Stimulated activated CD4-positive, alpha-beta T cell treated with anti-CD3 and anti-CD28 coated beads, Interleukin-12 subunit alpha, Interleukin-12 subunit beta, amount 100 ng/mL, for 4 hours (primary cell): ENCODE data around the gene OR13G1.
A peak's percentile ranks its signal among the peaks of the same experiment; 100 is the strongest.
"Not testable (repeated sequence)": the region's sequence is repeated elsewhere in the genome, so short reads cannot be mapped to it uniquely, and the experiment has no call there.

Source experiments
- DNase-seq: peaks from one replicate; pipeline ENCODE4 v3.0.0-alpha.2; 2020

The OR13G1 gene

DNA sequence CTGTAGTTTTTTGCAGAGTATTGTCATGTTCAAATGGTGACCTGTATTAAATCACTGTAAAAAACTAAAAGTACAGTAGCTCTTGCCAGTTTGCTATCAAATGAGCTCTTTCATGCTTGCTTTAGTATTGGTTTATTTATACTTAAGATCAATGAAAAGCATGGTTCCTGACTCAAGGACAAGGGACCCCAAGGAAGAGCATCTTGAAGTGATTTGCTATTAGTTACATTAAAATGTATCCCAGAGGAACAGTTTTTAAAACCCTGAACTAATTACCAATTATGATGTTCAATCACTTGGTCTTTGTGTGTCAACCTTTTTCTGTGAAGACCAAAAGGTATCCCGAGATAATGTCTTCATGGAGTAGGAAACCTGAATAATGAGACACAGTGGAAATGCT, at the start of gene OR13G1:
OR13G1 (minus strand) TSS at position 101 of the 400 bp plus-strand sequence. CDS start 6,698 bp downstream, outside the sequence.
- DNase-seq = no peak

DNA sequence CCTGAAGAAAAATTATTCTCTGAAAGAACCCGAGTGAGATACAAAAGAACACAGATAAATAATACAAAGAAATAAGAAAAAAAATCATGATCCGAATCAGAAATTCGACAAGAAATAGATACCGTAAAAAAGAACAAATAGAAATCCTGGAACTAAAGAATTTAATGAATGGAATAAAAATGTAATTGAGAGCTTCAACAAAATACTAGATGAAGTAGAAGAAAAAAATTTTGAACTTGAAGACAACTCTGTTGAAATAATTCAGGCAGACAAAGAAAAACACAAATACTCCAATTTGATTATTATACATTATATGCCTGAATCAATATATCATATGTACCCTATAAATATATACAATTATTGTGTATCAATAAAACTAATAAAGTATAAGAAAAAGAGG, 41.7 kb upstream of the OR13G1 start:
- no peak for DNase-seq

DNA sequence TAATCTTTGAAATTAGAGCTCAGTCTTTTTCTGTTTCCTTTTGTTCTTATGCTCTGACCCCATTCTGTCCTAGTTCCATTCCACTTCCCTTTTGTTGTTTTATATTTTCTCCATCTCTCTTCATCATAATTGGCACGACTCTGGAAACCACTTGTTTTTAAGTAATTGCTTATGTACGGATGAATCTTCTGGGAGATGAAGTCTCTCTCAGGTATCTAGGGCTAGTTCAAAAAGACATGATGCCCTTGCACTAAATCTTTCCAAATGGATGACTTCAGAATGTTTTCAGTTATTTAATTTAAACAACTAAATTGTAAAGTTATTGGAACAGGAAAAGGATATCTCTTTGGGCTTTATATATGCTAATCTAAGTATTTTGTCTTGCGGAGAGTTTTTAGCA, 37.0 kb upstream of the OR13G1 start, which contains the start of gene OR6F1:
OR6F1 (minus strand) TSS at position 101 of the 400 bp plus-strand sequence. CDS start 3,891 bp downstream, outside the sequence.
- DNase-seq = no peak

DNA sequence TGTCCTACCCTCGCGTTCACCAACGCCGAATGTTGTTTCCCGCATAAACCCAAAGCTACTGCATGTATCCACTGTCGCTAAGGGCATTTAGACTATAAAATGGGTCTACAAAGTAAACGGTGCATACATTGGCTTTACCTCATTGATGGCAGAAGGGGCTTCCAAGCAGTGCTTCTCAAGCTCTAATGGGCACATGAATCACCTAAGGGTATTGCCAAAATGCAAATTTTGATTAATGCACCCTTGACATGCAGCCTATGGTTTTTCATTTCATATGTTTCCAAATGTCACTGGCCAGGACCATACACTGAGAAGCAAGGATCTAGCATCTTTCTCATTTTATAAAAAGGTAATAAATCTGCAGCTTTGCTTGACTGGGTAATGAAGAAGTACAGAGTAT, 34.2 kb upstream of the OR13G1 start:
- no peak for DNase-seq

DNA sequence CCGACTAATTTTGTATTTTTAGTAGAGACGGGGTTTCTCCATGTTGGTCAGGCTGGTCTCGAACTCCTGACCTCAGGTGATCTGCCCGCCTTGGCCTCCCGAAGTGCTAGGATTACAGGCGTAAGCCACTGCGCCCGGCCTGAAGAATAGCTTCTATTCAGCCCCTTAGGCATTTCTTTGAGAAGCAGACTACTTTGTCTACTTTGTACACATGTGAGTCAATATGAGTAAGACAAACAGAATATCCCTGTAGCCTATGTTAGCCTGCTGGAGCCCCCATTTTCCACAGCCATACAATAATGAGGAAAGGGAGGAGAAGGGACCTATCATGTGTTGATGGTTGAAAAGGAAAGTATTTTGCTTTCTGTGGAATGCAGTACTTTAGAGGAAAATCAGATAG, 31.1 kb upstream of the OR13G1 start:
- not testable (repeated sequence) for DNase-seq

GRCh38 chr1:247701338-247701737, 21.8 kb upstream of the OR13G1 start:
- no peak for DNase-seq

- peak; percentile 6 for DNase-seq
Measured at GRCh38 chr1:247681288-247681897, 1.9 kb upstream of the OR13G1 start.

- DNase-seq = no peak
Measured at GRCh38 chr1:247680171-247680570, 632 bp upstream of the OR13G1 start.

DNA sequence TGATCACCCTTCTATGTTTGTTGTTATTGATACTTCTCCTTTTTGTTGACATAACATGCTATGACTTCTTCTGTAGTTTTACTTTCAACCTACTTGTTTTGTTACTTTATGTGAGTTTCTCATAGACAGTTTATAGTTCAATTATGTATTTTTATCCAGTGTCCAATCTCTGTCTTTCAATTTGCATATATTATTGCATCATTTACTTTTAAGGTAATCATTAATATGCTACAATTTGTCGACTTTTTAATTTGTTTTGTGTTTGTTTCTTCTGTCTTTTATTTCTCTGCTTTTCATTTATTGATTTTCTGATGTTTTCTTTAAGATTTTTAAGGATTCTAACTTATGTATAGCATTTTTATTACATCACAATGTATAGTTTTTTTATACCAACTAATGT, 10.3 kb downstream of the OR13G1 start:
- no peak for DNase-seq

- no peak for DNase-seq
Measured at GRCh38 chr1:247656221-247656875, 23.2 kb downstream of the OR13G1 start.

DNA sequence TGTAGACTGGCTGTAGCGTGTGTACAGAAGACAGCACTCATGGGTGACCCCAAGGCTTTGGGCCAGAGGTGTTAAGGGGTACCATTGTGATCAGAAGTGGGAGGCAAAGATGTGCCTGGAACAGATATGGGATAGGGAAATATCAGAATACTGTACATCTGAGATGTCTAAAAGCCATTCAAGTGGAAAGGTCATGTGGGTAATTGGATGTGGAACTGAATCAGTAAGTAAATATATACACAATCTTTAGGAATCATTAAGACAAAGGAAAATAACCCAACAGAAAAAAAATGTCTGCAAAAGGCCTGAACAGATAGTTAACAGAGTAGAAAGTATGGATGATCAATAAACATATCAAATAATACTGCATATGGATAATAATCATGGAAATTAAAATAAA, 26.5 kb downstream of the OR13G1 start:
- no peak for DNase-seq

- DNase-seq = no peak
Measured at GRCh38 chr1:247647864-247648263, 31.7 kb downstream of the OR13G1 start.

DNA sequence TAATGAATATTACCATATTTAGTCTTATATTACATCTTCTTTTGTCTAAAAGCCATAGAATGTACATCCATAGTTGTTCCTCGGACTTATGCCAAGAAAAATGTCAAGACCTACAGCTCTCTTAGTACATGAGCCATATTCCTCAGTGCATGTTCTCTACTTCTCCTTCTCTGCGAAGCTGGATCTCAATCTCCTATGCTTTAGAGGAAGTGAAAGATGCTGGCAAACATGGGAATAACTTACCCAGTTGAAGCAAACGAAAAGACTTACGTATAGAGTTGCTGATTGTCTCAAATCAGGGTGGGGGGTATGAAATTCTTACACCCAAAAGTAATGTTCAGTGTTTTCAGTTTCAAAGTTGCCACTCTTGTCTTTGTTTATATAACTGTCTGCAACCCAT, 32.7 kb downstream of the OR13G1 start:
- DNase-seq = no peak

DNA sequence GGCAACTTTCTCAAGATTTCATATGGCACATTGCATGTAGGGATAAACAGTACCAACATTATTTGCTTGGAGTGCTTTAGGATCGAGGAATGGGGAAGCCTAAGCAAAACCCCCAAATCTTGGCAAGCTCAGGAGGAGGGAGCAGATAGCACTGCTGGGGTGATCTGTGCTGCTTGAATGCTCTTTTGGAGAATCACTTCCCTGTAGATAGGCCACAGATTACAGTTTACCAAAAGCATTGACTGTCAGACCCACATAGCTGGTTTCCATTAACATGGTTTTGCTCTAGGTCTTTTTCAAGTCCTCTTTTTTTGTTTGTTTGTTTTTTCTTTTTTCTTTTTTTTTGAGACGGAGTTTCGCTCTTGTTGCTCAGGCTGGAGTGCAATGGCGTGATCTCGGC, 36.8 kb downstream of the OR13G1 start:
- no peak for DNase-seq

DNA sequence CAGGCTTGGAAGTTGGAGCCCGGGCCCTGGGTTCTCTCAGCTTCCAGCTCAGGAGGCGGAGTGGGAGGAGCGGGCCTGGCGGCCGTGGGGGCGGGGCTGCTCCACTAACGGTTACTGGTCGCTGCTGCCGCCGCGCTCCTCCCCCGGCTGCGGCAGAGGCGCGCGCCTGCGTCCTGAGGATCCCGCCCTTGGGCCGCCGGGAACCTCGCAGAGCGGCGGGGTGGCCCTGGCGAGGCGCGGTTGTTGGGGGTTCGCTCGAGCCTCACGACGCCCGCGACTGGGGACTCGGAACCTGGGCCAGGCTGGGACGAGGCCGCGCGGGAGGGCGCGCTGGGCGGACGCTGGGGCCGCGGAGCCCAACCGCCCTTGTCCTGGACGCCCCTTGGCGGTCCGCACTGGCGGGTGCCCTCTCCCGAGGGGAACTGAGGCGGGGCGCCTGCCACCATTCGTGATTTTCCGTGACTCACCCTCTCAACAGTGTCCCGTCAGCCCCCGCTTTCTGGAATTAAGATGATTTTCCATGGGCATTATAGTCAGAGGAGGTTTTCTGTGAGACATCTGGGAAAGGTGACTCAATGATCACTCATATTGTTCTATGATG, 40.1 kb downstream of the OR13G1 start:
- DNase-seq = peak; percentile 38

DNA sequence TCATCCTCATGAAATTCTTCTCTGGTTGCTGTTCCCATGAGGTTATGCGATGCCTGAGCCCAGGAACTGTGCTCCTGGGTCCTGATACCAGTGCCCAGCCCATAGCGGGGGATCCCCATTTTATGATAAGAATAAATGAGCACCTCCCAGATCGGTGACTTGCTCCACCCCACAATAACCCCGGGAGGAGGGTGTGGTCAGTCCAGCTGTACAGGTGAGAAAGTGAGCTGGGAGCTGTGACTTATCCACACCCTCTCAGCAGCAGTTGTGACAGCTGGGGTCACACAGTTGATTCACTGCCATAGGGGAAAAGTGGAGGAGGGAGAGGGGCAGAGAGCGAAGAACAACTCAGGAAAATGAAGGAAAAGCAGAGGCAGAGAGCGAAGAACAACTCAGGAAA, 40.8 kb downstream of the OR13G1 start:
- no peak for DNase-seq

GRCh38 chr1:247638011-247638410, 41.5 kb downstream of the OR13G1 start:
- DNase-seq = no peak

GRCh38 chr1:247627951-247628350, 51.6 kb downstream of the OR13G1 start:
- no peak for DNase-seq
